MM.1S (cell line): Measurements from ENCODE around the gene EIF4E1B.

Source experiments
- DNase-seq: peaks from one replicate; pipeline ENCODE4 v3.0.0-alpha.2; 2015
- H2AFZ ChIP-seq: fragments of 300-600 bp; sonication (generic); 2 replicates; pipeline ENCODE4 v1.6.0; 2016; ENCODE audit warnings: antibody characterized with exemption, low read length
- H3F3A ChIP-seq: fragments of 300-600 bp; sonication (generic); 2 replicates; pipeline ENCODE4 v1.6.1; 2016; ENCODE audit warnings: mild to moderate bottlenecking, antibody characterized with exemption, low read length, moderate library complexity, mixed read lengths; ENCODE audit not compliant: insufficient read depth
- H3K27ac ChIP-seq: fragments of 300-600 bp; sonication (generic); 2 replicates; pipeline ENCODE4 v1.5.1; 2016; ENCODE audit warnings: mild to moderate bottlenecking, low read length
- H3K27me3 ChIP-seq: fragments of 300-600 bp; sonication (generic); replicated peaks from 2 replicates; pipeline ENCODE4 v1.6.0; 2016; ENCODE audit warnings: low read length; ENCODE audit not compliant: insufficient read depth
- H3K36me3 ChIP-seq: fragments of 300-600 bp; sonication (generic); replicated peaks from 2 replicates; pipeline ENCODE4 v1.6.1; 2016; ENCODE audit warnings: mild to moderate bottlenecking, low read length, mixed read lengths; ENCODE audit not compliant: insufficient read depth
- H3K4me1 ChIP-seq: fragments of 300-600 bp; sonication (generic); 2 replicates; pipeline ENCODE4 v1.6.1; 2016; ENCODE audit warnings: low read length, mixed read lengths
- H3K4me2 ChIP-seq: fragments of 300-600 bp; sonication (generic); 2 replicates; pipeline ENCODE4 v1.6.0; 2016; ENCODE audit warnings: low read depth, low read length
- H3K4me3 ChIP-seq: fragments of 300-600 bp; sonication (generic); 2 replicates; pipeline ENCODE4 v1.5.1; 2016; ENCODE audit warnings: low read length, mixed read lengths
- H3K79me2 ChIP-seq: fragments of 300-600 bp; sonication (generic); 2 replicates; pipeline ENCODE4 v1.6.1; 2016; ENCODE audit warnings: mixed run types, low read length, mixed read lengths
- H3K9ac ChIP-seq: fragments of 300-600 bp; sonication (generic); 2 replicates; pipeline ENCODE4 v1.6.1; 2016; ENCODE audit warnings: low read length, mixed read lengths
- H3K9me2 ChIP-seq: fragments of 300-600 bp; sonication (generic); replicated peaks from 2 replicates; pipeline ENCODE4 v1.6.1; 2016; ENCODE audit warnings: mild to moderate bottlenecking, low read length, mixed read lengths; ENCODE audit not compliant: insufficient read depth
- H3K9me3 ChIP-seq: fragments of 300-600 bp; sonication (generic); replicated peaks from 2 replicates; pipeline ENCODE4 v1.6.1; 2016; ENCODE audit warnings: mild to moderate bottlenecking, low read length, mixed read lengths; ENCODE audit not compliant: insufficient read depth
- H4K20me1 ChIP-seq: fragments of 300-600 bp; sonication (generic); 2 replicates; pipeline ENCODE4 v1.6.1; 2016; ENCODE audit warnings: mild to moderate bottlenecking, low read length, moderate library complexity, mixed read lengths; ENCODE audit not compliant: insufficient read depth
- CTCF ChIP-seq: fragments of 300-600 bp; sonication (generic); IDR thresholded peaks from 2 replicates; pipeline ENCODE4 v1.5.1; 2016; ENCODE audit warnings: antibody characterized with exemption, low read length, mixed read lengths
- EZH2 ChIP-seq: fragments of 300-600 bp; sonication (generic); optimal IDR thresholded peaks from 2 replicates; pipeline ENCODE3; 2017; ENCODE audit warnings: low read depth, mild to moderate bottlenecking, antibody characterized with exemption, low read length, mixed read lengths
- EZH2phosphoT487 ChIP-seq: fragments of 300-600 bp; sonication (generic); IDR thresholded peaks from 2 replicates; pipeline ENCODE4 v1.6.1; 2018; ENCODE audit warnings: antibody characterized with exemption, low read length

EIF4E1B gene

GRCh38 chr5:176612008-176612407 lies 18.5 kb upstream of the EIF4E1B start:
- H3K4me3 ChIP-seq: no peak overlapping the region
- DNase-seq: no peak

GRCh38 chr5:176612855-176613254 lies 17.6 kb upstream of the EIF4E1B start:
- H3K4me1 ChIP-seq: peaks cover 23% of the 10 kb centered on the region
- peaks cover 3% of the 10 kb centered on the region; the same call in 1 of the 2 replicates for H3K79me2 ChIP-seq
- TF ChIP-seq EZH2phosphoT487 (no peak), EZH2 (no peak), CTCF (no peak)
- H3K9me3 ChIP-seq: no peaks in the 10 kb centered on the region
- H2AFZ ChIP-seq: no peak overlapping the region
- H3K4me2 ChIP-seq: no peak overlapping the region
- peaks cover 54% of the 10 kb centered on the region for H3K27me3 ChIP-seq
- DNase-seq: no peak
- H4K20me1 ChIP-seq: no peaks in the 10 kb centered on the region
- H3K9ac ChIP-seq: no peak overlapping the region
- no peaks in the 10 kb centered on the region for H3K36me3 ChIP-seq
- H3F3A ChIP-seq: 0 out of 2 replicates have a peak, but pooled peaks cover 4% of the 10 kb centered on the region
- H3K9me2 ChIP-seq: no peaks in the 10 kb centered on the region
- H3K4me3 ChIP-seq: no peak overlapping the region
- no peak overlapping the region for H3K27ac ChIP-seq

More at GRCh38 chr5:176612008-176612407, 18.5 kb upstream of the EIF4E1B start:
- Histone ChIP-seq H4K20me1 (no peaks in the 10 kb centered on the region), H3F3A (0 out of 2 replicates have a peak, but pooled peaks cover 4% of the 10 kb centered on the region), H2AFZ (no peak overlapping the region), H3K4me2 (no peak overlapping the region), H3K36me3 (no peaks in the 10 kb centered on the region), H3K9ac (no peak overlapping the region), H3K9me2 (no peaks in the 10 kb centered on the region), H3K27me3 (peaks cover 48% of the 10 kb centered on the region), H3K27ac (no peak overlapping the region), H3K9me3 (no peaks in the 10 kb centered on the region), H3K79me2 (peaks cover 3% of the 10 kb centered on the region; the same call in 1 of the 2 replicates), H3K4me1 (peaks cover 23% of the 10 kb centered on the region)
- TF ChIP-seq CTCF (no peak), EZH2phosphoT487 (no peak), EZH2 (no peak)

GRCh38 chr5:176614805-176615478 lies 15.5 kb upstream of the EIF4E1B start:
- Histone ChIP-seq H3K4me2 (no peak overlapping the region), H3K27ac (no peak overlapping the region), H3K27me3 (peaks cover 70% of the 10 kb centered on the region), H3K9me3 (no peaks in the 10 kb centered on the region), H3K9ac (no peak overlapping the region), H3K9me2 (no peaks in the 10 kb centered on the region), H3K79me2 (no peaks in the 10 kb centered on the region), H3K4me3 (no peak overlapping the region), H3F3A (0 out of 2 replicates have a peak, but pooled peaks cover 4% of the 10 kb centered on the region), H2AFZ (no peak overlapping the region), H3K4me1 (peaks cover 7% of the 10 kb centered on the region; the same call in 1 of the 2 replicates), H4K20me1 (no peaks in the 10 kb centered on the region), H3K36me3 (no peaks in the 10 kb centered on the region)
- TF ChIP-seq EZH2 (no peak), CTCF (no peak), EZH2phosphoT487 (no peak)
- DNase-seq: no peak
